Colonic mucosa (tissue), 4 donors: Measurements from ENCODE around the gene RARS2. TPM values are rescaled to one million over a fixed set of nuclear protein-coding genes. Genes with fewer than 3 reads are reported as not detected.

Experiments used
- DNase-seq: peaks from one replicate; pipeline ENCODE4 v3.0.0-alpha.2; 2020
- H3K27ac ChIP-seq: fragments of 200-600 bp; one replicate; pipeline ENCODE4 v1.8.0; 2021
- H3K27me3 ChIP-seq: fragments of 200-600 bp; one replicate; pipeline ENCODE4 v1.8.0; 2021
- H3K36me3 ChIP-seq: fragments of 200-600 bp; one replicate; pipeline ENCODE4 v1.8.0; 2021
- H3K4me1 ChIP-seq: fragments of 200-600 bp; one replicate; pipeline ENCODE4 v1.8.0; 2021; ENCODE audit warnings: mild to moderate bottlenecking
- H3K4me3 ChIP-seq: fragments of 200-600 bp; one replicate; pipeline ENCODE4 v1.8.0; 2021
- H3K9ac ChIP-seq, 2 donors: one replicate each; pipeline ENCODE4 v1.7.0; 2013; ENCODE audit warnings: control low read depth in 2 of 2, low read depth in 2 of 2, low read length in 2 of 2
- H3K9me3 ChIP-seq: fragments of 200-600 bp; one replicate; pipeline ENCODE4 v1.8.0; 2021
- CTCF ChIP-seq: fragments of 200-600 bp; IDR thresholded peaks from one replicate; pipeline ENCODE4 v1.8.0; 2022; ENCODE audit warnings: antibody characterized with exemption, mild to moderate bottlenecking
- intact Hi-C: fragments of 100-400 bp; cut with DNase I; formaldehyde crosslinking; loops from one replicate; pipeline ENCODE4 v1.14.1; 2022
- total RNA-seq, 2 donors: library from RNA; stranded (reverse); fragmentation: NEBNext Ultra II Directional in 1 of 2; extraction: Animal tissue kit (Norgen Biotek cat#: 25700) in 1 of 2; gene quantifications; one replicate each; pipeline ENCODE4 v1.2.1, GENCODE V29; 2021
- donor health status: healthy.
- donor health status: DM: no; HTN: no; CAD: no.
- donor health status: DM: no; HTN: no; CAD: no.

The RARS2 gene
- total RNA-seq, 2 donors from 2014 or later, result 24.7 to 28.2 TPM

- Histone ChIP-seq H3K36me3 (no peaks in the 10 kb centered on the region), H3K9me3 (no peaks in the 10 kb centered on the region), H3K9ac (no peak overlapping the region), H3K4me1 (no peaks in the 10 kb centered on the region), H3K27ac (no peak overlapping the region), H3K27me3 (no peaks in the 10 kb centered on the region), H3K4me3 (no peak overlapping the region)
- no peak for TF ChIP-seq CTCF
- no peak for DNase-seq
- intact Hi-C loops, result no loop called here
Measured at GRCh38 chr6:87534377-87535047, 55.3 kb downstream of the RARS2 start.

GRCh38 chr6:87529221-87529620 lies 60.6 kb downstream of the RARS2 start:
- Histone ChIP-seq H3K36me3 (no peaks in the 10 kb centered on the region), H3K27ac (no peak overlapping the region), H3K9me3 (no peaks in the 10 kb centered on the region), H3K9ac (no peak overlapping the region), H3K27me3 (no peaks in the 10 kb centered on the region), H3K4me1 (no peaks in the 10 kb centered on the region), H3K4me3 (no peak overlapping the region)
- no peak for DNase-seq
- TF ChIP-seq CTCF, result no peak
- intact Hi-C loops, result no loop called here

- DNase-seq, result no peak
- no peak overlapping the region for H3K4me3 ChIP-seq
- H3K27ac ChIP-seq, result no peak overlapping the region
- H3K36me3 ChIP-seq, result peaks cover 8% of the 10 kb centered on the region
- H3K4me1 ChIP-seq, result no peaks in the 10 kb centered on the region
- no peak overlapping the region for H3K9ac ChIP-seq
- no peaks in the 10 kb centered on the region for H3K9me3 ChIP-seq
- H3K27me3 ChIP-seq, result no peaks in the 10 kb centered on the region
- intact Hi-C loops, result no loop called here
- no peak for TF ChIP-seq CTCF
Measured at GRCh38 chr6:87522686-87523085, 67.1 kb downstream of the RARS2 start.

GRCh38 chr6:87518453-87518852 lies 71.3 kb downstream of the RARS2 start:
- H3K9ac ChIP-seq, result no peak overlapping the region
- no peak overlapping the region for H3K27ac ChIP-seq
- no peaks in the 10 kb centered on the region for H3K27me3 ChIP-seq
- H3K4me3 ChIP-seq, result no peak overlapping the region
- DNase-seq, result no peak
- H3K4me1 ChIP-seq, result no peaks in the 10 kb centered on the region
- TF ChIP-seq CTCF, result no peak
- no peaks in the 10 kb centered on the region for H3K9me3 ChIP-seq
- intact Hi-C loops, result no loop called here
- peaks cover 8% of the 10 kb centered on the region for H3K36me3 ChIP-seq

- DNase-seq, result no peak
- Histone ChIP-seq H3K4me3 (no peak overlapping the region), H3K4me1 (no peaks in the 10 kb centered on the region), H3K27me3 (no peaks in the 10 kb centered on the region), H3K27ac (no peak overlapping the region), H3K9me3 (no peaks in the 10 kb centered on the region), H3K9ac (no peak overlapping the region), H3K36me3 (peaks cover 13% of the 10 kb centered on the region)
- no peak for TF ChIP-seq CTCF
- intact Hi-C loops, result no loop called here
Measured at GRCh38 chr6:87514831-87515230, 75.0 kb downstream of the RARS2 start.
